NK-92 treated with Interleukin-12 subunit alpha and Interleukin-12 subunit beta, amount 100 ng/mL, for 24 hours (cell line): ENCODE measurements around the gene CDC123.
"Not testable (repeated sequence)": the region's sequence is repeated elsewhere in the genome, so short reads cannot be mapped to it uniquely, and the experiment has no call there.

Experiments
- DNase-seq: peaks from one replicate; lab custom pipeline; 2025; lab: John Stamatoyannopoulos, UW

Gene CDC123

DNA sequence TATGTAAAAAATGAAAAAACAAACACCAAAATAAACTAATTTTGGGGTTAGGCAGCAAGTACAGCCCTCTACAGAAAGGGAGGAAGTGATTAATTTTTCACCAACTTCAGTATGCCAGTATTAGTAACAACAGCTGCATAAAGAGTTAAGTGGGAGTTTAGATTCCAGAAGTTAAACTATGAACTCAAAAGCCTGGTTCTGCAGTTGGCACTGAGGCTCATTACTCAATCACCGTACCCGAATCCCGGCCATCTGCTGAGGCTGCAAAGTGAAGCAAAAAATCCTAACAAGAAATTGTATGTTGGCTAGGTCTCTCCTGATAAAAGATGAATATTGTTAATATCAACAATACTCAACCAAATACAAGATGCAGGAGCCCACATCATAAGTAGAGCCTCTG, 4.3 kb upstream of the CDC123 start:
- no peak for DNase-seq

DNA sequence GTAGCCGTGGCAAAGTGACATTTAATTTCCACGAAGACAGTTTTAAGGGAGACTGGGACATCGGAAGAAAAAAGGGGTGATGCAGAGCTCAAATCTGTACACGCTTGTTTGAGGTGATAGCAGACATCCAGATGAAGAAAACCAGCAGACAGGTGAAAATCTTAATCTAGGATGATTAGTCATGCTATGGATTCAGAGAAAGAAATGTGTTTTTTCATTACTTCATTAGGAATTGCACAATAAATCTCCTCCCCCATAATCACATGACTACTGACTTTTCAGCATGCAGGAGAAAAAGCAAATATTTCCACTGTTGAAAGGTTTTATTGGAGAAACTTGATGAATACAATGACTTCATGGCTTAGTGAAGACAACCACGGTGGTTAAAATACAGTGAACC, 2.8 kb upstream of the CDC123 start:
- no peak for DNase-seq

DNA sequence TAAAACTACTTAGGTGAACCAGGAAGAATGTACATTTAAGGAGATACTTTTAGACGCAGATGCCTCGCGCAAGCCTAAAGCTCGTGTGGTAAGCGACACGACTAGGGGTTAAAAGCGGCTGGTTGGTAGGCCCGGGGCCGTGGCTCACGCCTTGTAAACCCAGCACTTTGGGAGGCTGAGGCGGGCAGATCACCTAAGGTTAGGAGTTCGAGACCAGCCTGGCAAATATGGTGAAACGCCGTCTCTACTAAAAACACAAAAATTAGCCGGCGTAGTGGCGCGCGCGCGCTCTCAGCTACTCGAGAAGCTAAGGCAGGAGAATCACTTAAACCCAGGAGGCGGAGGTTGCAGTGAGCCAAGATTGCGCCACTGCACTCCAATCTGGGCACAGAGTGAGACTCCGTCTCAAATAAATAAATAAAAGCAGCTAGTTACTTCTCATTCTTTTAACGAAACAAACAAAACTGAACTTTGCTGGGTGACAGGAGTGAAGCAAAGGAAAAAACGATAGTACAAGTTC, 1.2 kb upstream of the CDC123 start:
- DNase-seq = no peak

DNA sequence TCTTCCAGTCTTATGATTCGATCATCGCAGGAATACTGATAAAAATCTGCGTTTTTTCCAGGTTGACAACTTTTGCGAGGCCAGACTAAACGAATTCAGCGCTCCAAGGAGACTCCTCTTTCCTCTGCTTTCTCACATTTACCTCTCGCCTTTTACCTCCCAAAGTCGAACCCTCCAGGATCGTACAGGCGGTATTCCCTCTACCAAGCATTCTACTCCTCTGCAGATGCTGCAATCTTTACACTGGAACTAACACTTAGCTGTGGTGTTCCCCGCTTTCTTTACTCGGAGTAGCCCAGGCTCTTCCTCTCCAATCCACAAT, 746 bp upstream of the CDC123 start:
- DNase-seq = no peak

DNA sequence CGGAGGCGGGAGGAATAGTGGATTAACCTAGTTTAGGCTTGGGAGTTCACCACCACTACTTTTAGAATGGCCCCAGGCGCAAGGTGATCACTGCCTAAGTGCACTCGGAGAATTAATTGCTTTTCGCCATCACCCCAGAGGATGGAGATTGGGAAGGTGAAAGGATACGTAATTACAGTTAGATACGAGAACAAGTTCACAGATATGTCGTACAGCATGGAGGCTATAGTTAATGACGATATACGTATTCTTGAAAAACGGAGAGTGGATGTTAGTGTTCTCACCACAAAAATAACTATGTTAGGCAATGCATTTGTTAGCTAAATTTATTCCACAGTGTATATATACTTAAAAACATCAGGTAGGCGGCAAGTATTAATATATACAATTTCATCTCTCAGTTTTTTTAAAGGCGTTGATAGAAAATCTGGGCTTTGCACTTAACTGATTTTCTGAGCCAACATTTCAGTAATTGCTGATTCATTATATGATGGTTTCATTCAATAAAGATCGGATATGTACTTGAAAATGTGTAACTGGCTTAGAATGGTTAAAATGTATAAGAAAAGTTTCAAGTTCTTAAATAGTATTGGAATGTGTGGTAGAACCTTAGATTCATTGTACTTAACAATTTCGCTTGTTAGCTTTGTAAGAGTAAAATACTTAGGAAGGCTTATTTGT, 683 bp downstream of the CDC123 start:
- no peak for DNase-seq

DNA sequence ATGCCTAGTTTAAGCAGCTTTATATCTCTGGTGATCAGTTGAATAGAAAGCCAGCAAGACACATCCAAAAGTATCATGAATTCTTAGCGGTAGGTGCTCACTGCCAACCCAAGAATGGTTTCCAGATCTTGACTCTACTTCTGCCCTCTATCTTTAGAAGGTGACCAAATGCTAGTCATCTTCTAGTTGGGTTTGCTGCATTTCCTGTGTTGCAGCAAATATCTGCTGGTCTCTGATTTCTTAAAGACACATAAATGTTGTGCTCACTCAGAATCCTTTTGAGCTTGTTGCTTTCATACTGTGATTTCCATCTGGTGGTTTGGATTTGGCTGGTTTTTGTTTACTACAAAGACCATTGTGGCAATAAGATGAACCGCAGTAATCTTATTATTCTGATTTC, 2.2 kb downstream of the CDC123 start:
- no peak for DNase-seq

DNA sequence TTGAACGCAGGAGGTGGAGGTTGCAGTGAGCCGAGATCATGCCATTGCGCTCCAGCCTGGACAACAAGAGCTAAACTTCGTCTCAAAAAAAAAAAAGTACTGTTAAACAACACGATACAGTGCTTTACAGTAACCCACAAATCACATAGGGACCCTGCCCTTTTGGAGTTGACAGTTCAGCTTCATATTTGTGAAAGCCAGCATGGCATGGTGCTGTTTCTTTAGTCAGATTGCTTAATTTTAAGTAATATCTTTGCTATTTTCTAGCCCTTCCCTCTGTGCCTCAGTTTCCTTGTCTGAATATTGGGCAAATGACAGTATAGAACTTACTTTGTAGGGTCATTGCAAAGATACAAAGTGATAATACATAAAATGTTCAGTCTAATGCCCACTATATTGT, 4.9 kb downstream of the CDC123 start:
- DNase-seq = no peak

DNA sequence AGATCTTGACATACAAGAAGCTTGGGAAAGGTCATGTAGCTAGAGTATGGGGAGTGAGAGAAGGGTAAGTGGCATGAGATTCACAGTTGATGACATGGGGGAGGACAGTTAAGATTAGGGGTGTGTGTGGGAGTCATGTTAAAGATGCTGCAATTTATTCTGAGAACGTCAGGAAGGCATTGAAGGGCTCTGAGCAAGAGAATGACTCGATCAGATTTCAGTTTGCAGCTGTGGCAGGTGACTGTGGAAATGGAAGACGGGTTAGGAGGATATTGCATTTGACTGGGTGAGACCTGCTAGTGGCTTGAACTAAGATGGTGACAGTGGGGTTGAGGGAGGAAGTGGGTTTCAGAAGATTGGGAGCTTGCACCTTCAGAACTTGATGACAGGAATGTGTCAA, 5.6 kb downstream of the CDC123 start:
- DNase-seq = no peak

DNA sequence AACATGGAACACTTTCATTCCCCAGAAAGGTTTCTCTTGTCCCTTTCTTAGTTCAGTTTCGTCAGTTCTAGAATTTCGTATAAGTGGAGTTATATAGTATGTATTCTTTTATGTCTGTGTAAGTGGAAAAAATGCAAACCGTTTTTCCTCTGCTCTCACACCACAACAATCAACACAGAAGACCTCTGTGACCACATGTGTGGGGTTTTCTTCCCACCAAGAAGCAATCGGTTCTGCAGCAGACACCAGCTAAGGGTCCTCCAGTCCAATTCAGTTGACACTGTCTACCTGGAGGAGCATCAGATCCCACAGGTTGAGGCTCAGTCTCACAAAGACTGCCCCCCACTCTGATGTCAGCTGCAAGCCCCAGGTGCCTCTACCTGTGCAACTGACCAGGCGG, 6.2 kb downstream of the CDC123 start:
- no peak for DNase-seq

DNA sequence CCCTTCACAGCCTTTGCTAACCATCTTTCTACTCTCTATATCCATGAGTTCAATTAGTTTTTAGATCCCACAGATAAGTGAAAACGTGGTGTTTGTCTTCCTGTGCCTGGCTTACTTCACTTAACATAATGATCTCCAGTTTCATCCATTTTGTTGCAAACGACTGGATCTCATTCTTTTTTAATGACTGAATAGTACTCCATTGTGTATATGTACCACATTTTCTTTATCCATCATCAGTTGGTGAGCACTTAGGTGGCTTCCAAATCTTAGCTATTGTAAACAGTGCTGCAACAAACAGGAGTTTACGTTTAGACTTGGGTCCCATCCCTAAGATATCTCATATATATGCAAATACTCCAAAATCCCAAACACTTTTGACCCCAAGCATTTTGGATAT, 9.1 kb downstream of the CDC123 start:
- no peak for DNase-seq

DNA sequence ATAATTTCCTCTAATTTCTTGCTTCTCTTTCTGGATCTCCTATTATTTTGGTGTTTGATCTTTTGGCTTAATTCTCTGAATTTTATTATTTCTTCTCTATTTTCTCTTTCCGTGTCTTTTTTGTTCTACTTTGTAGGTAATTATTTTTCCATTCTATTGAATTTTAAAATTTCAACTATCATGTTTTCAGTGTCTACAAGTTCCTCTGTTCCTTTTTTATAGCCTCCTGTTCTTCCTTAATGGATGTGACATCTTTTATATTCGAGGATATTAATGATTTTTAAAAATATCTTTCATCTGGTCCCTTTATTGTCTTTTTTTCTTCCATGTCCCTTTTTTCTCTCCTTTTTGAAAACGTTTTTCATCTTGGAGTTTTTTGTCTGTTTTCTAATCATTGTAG, 11.1 kb downstream of the CDC123 start:
- DNase-seq = no peak

DNA sequence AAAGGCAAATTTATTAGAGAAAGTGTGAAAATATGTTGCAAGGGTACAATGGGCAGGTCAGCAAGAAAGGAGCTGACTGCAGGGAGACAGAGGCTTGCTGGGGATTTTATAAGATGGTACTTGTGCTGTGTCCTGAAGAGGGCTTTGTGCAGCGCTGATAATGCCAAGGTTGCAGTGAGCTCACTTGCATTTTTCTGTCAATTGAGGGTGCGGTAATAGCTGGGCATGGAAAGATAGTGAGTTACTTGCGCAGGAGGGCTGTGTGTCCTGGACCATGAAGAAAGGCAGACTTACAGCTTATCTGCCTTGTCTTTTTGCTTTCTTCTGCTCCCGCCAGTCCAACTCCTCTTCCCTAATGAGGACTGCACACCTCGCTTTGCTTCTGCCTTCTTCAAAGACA, 12.5 kb downstream of the CDC123 start:
- DNase-seq = no peak

DNA sequence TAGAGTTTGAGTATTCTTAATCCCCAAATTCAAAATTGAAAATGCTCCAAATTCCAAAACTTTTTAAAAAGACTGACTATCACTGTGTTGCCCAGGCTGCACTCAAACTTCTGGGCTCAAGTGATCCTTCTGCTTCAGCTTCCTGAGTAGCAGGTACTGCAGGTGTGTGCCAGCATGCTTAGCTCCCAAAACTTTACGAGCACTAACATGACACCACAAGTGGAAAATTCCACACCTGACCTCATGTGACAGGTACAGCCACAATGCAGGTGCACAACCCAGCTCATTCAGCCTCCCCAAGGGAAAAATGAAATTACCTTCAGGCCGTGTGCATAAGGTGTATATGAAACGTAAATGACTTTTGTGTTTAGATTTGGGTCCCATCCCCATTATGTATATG, 16.5 kb downstream of the CDC123 start:
- DNase-seq = no peak

DNA sequence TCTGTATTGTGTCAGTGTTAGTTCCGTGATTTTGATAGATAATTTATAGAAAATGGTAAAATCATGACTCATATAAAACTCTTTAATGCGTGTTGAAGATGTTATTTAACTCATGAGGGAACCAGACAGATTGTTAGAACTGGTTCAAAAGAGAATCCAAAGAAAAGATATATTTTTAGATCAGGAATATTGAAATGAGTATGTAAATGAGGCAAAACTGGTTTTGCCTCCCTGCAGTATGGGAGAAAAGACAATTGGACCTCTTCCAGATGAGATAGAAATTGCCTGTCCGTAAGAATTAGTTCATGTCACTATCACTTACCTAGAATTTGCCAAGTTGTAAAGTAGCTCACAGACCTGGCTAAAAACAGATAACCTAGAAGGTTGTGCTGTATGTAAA, 17.6 kb downstream of the CDC123 start:
- DNase-seq = no peak

DNA sequence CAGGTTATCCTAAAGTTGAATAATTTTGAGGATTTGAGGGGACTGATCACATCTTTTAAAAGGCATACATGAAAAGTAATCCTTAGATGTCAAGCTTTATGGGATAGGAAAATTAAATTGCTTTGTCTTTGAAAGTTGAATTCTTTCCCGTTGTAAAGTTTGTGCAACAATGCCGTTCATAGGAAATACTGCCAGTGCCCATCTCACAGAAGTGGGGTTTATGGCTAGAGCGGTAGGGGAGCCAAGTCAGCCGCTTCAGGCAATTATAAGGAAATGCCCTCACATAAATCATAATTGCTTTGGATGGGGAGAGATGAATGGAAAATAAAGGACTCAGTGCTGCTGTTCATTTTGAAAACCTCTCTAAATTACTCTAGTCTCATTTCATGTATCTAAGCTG, 18.1 kb downstream of the CDC123 start:
- DNase-seq = no peak

DNA sequence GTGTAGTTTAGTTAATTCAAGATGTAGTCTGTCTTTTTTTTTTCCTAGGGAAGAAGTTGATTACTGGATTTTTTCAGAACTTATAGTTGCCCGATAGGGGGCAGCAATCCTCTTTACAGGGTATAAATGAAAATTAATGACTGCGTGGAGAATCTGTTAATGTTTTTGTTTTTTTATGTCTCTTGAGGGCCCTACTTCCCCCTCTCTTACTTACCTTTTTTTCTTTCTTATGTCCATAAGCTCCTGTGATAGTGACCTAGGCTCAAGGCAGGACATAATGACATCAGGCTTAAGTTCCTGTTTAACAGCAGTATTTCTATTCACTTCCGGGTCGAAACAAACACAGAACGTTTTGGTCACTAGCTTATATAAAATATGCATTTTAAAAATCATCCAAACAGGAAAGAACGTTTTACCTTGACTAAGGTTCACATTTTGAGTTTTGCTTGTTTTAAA, 18.8 kb downstream of the CDC123 start:
- DNase-seq = no peak

DNA sequence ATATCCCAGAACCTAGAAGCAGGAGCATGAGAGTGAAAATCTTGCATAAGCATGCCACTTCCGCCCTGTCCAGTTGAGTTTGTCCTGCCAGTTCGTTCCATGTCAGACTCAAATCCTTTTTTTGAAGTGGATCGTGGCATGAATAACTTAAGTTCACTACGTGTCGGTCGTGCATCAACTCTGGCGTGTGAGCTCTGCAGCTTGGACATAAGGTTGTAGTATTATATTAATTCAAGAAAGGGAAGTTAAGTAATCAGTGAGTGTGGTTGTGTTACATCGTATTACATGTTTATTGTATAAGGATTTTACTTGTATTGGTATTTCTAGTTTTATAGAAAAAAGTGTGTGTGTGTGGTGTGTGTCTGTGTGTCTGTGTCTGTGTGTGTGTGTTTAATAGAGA, 23.0 kb downstream of the CDC123 start:
- DNase-seq = no peak

DNA sequence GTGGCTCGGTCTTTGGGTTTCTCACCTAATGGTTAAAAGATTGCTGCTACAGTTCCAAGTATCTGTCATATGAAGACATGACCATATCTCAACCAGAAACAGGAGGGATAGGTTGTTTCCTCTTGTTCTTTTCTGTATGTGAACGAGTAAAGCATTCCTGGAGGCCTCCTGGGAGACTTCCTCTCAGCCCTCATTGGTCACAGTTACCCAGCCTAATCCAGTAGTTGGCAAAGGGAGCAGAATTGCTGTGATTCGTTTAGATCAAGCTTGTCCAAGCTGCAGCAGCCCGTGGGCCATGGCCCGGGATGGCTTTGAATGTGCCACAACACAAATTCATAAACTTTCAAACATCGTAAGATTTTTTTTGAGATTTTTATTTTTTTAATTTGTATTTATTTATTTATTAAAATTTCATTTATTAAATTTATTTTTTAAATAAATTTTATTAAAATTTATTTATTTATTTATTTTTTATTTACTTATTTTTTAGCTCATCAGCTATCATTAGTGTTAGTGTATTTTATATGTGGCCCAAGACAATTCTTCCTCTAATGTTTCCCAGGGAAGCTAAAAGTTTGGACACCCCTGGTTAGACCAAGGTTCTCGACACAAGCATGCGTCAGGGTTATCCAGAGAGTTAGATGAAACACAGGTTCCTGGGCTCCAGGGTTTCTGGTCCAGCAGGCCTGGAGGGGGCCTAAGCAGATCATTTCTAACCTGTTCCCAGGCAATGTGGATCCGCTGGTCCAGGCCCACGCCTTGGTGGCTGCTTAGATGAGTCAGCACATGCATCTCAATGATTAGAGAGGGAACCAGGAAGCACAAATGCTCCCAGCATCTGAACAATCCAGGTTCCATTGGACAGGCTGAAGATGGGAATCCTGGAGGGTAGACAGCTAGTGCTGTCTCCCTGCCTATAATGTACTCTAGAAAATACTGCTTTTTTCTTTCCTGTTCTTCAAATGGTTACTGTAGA, 25.6 kb downstream of the CDC123 start:
- DNase-seq = no peak

DNA sequence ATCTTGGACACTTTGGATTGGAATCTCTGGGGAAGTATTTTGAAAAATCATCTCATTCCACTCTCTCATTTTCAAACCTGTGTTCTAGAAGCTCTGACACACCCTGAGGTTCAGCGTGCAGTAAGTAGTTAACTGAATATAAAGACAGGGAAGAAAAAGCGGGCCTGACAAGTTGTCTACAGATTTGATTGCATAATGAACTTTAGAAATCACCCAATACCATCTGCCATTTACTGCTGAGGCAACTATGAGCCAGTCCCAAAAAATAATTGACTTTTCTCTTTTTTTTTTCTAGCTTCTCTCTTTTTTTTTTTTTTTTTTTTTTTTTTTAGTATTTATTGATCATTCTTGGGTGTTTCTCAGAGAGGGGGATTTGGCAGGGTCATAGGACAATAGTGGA, 29.5 kb downstream of the CDC123 start:
- DNase-seq = no peak

DNA sequence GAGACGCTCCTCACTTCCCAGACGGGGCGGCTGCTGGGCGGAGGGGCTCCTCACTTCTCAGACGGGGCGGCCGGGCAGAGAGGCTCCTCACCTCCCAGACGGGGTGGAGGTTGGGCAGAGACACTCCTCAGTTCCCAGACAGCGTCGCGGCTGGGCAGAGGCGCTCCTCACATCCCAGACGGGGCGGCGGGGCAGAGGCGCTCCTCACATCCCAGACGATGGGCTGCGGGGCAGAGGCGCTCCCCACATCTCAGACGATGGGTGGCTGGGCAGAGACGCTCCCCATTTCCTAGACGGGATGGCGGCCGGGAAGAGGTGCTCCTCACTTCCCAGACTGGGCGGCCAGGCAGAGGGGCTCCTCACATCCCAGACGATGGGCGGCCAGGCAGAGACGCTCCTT, 30.4 kb downstream of the CDC123 start:
- DNase-seq = not testable (repeated sequence)

DNA sequence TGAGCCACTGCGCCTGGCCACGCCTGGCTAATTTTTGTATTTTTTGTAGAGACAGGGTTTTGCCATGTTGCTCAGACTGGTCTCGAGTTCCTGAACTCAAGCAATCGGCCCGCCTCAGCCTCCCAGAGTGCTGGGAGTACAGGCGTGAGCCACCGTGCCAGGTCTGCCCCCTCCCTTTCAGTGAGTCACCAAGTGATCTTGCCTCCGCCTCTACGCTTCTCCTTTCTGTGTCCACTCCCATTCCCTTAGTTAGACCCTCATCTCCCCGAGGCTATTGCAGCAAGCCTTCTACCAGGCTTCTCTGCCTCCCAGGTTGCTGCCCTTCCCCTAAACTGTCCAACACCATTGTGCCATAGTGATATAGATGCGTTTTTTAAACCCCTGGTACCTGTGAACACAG, 32.9 kb downstream of the CDC123 start:
- DNase-seq = no peak

DNA sequence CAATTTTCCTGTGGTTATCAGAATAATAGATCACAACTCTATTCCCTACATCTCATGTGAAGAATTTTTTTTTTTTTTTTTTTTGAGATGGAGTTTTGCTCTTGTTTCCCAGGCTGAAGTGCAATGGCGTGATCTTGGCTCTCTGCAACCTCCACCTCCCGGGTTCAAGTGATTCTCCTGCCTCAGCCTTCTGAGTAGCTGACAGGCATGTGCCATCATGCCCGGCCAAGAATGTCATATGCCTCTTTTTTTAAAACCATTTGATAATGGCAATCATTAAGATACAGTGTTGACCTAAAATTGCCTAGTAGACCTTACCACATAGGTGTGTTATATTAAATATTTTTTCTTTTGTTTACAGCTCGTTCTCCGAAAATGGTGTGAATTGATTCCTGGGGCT, 38.7 kb downstream of the CDC123 start:
- DNase-seq = not testable (repeated sequence)

DNA sequence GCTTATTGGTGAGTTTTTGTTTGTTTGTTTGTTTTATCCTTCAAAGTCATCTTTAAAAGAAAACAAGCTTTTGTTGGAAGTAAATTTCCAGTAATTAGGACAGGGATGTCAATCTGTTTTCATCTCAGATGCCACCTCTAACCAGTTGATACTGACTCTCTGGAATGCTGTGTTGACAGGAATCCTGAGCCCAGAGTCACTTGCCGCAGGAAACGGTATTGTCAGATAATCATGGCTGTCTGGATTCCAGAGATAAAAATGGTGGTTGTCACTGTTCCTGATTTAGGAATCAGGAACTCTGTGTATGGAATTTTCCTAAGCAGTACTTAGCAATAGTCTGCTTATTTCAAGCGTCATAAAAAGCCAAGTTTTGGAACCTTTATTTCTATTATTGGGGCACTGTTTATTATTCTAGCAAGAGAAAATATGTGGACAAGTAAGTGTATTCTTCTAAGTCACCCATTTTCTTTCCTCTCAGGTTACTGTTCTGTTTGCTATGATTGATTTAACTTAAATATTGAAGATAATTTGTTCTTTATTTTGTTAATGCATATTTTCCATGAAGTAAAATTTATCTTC, 39.2 kb downstream of the CDC123 start:
- no peak for DNase-seq
